H9 (cell line): ENCODE results near the gene APOB. TPM values are rescaled to one million over a fixed set of nuclear protein-coding genes. Genes with fewer than 3 reads are reported as not detected.

ENCODE experiments used
- DNase-seq: peaks from one replicate; pipeline ENCODE4 v3.0.0-alpha.2; 2017
- H2AFZ ChIP-seq: one replicate; pipeline ENCODE4 v1.6.1; 2013; ENCODE audit warnings: mild to moderate bottlenecking, low read length, control low read depth, moderate library complexity
- H2AK5ac ChIP-seq: 2 replicates; pipeline ENCODE4 v1.6.1; 2013; ENCODE audit warnings: low read length, control low read depth, mixed read lengths; ENCODE audit not compliant: insufficient read length
- H2BK120ac ChIP-seq: one replicate; pipeline ENCODE4 v1.6.1; 2013; ENCODE audit warnings: low read depth, mild to moderate bottlenecking, low read length, control low read depth, inconsistent platforms; ENCODE audit not compliant: poor library complexity, severe bottlenecking
- H2BK12ac ChIP-seq: 2 replicates; pipeline ENCODE4 v1.6.1; 2013; ENCODE audit warnings: low read length, control low read depth, mixed read lengths, low read depth; ENCODE audit not compliant: insufficient read length
- H2BK15ac ChIP-seq: 2 replicates; pipeline ENCODE4 v1.6.1; 2013; ENCODE audit warnings: low read depth, low read length, control low read depth
- H2BK20ac ChIP-seq: one replicate; pipeline ENCODE4 v1.6.1; 2013; ENCODE audit warnings: low read depth, mild to moderate bottlenecking, low read length, control low read depth, inconsistent platforms; ENCODE audit not compliant: poor library complexity, severe bottlenecking
- H2BK5ac ChIP-seq: 2 replicates; pipeline ENCODE4 v1.6.1; 2013; ENCODE audit warnings: low read length, control low read depth, mixed read lengths; ENCODE audit not compliant: insufficient read length
- H3K14ac ChIP-seq: 2 replicates; pipeline ENCODE4 v1.6.1; 2013; ENCODE audit warnings: low read length, control low read depth; ENCODE audit not compliant: insufficient read depth
- H3K18ac ChIP-seq: 2 replicates; pipeline ENCODE4 v1.6.1; 2013; ENCODE audit warnings: low read depth, mild to moderate bottlenecking, mixed read lengths, low read length, control low read depth; ENCODE audit not compliant: insufficient read length
- H3K23ac ChIP-seq: 2 replicates; pipeline ENCODE4 v1.6.1; 2013; ENCODE audit warnings: low read length, control low read depth, mixed read lengths, low read depth; ENCODE audit not compliant: insufficient read length
- H3K23me2 ChIP-seq: 2 replicates; pipeline ENCODE4 v1.6.1; 2013; ENCODE audit warnings: low read depth, mild to moderate bottlenecking, mixed read lengths, low read length, control low read depth; ENCODE audit not compliant: insufficient read length, poor library complexity, severe bottlenecking
- H3K27ac ChIP-seq: 2 replicates; pipeline ENCODE4 v1.5.1; 2013; ENCODE audit warnings: low read length, control low read depth, mixed read lengths, low read depth; ENCODE audit not compliant: insufficient read length
- H3K27me3 ChIP-seq: 2 replicates; pipeline ENCODE4 v1.6.1; 2013; ENCODE audit warnings: low read length, control low read depth, inconsistent platforms; ENCODE audit not compliant: insufficient read depth
- H3K4ac ChIP-seq: 2 replicates; pipeline ENCODE4 v1.6.1; 2013; ENCODE audit warnings: low read depth, mild to moderate bottlenecking, control low read depth, inconsistent platforms, low read length, moderate library complexity
- H3K4me1 ChIP-seq: 2 replicates; pipeline ENCODE4 v1.6.1; 2013; ENCODE audit warnings: low read length, control low read depth, inconsistent platforms; ENCODE audit not compliant: insufficient read depth
- H3K4me2 ChIP-seq: 2 replicates; pipeline ENCODE4 v1.6.1; 2013; ENCODE audit warnings: low read length, control low read depth, mixed read lengths; ENCODE audit not compliant: insufficient read length, insufficient read depth
- H3K56ac ChIP-seq: 2 replicates; pipeline ENCODE4 v1.6.1; 2013; ENCODE audit warnings: low read depth, mild to moderate bottlenecking, mixed read lengths, low read length, control low read depth; ENCODE audit not compliant: insufficient read length
- H3K79me1 ChIP-seq: 2 replicates; pipeline ENCODE4 v1.6.1; 2013; ENCODE audit warnings: low read depth, mild to moderate bottlenecking, moderate library complexity, low read length, control low read depth, inconsistent platforms; ENCODE audit not compliant: insufficient read depth, poor library complexity, severe bottlenecking
- H3K79me2 ChIP-seq: 2 replicates; pipeline ENCODE4 v1.6.1; 2013; ENCODE audit warnings: low read length, control low read depth, inconsistent platforms; ENCODE audit not compliant: insufficient read depth
- H3K9ac ChIP-seq: 2 replicates; pipeline ENCODE4 v1.6.1; 2013; ENCODE audit warnings: low read length, control low read depth, mixed read lengths; ENCODE audit not compliant: insufficient read length; ENCODE audit errors: extremely low read depth
- H3K9me3 ChIP-seq: one replicate; pipeline ENCODE4 v1.6.1; 2013; ENCODE audit warnings: low read depth, low read length, inconsistent platforms; ENCODE audit not compliant: control insufficient read depth
- H3T11ph ChIP-seq: one replicate; pipeline ENCODE4 v1.6.1; 2013; ENCODE audit warnings: mild to moderate bottlenecking, low read length, control low read depth, inconsistent platforms
- H4K20me1 ChIP-seq: one replicate; pipeline ENCODE4 v1.6.1; 2013; ENCODE audit not compliant: control insufficient read depth, insufficient read length, insufficient read depth
- H4K5ac ChIP-seq: 2 replicates; pipeline ENCODE4 v1.6.1; 2013; ENCODE audit warnings: low read depth, mild to moderate bottlenecking, mixed read lengths, low read length, control low read depth; ENCODE audit not compliant: insufficient read length
- H4K8ac ChIP-seq: replicated peaks from 2 replicates; pipeline ENCODE4 v1.6.1; 2013; ENCODE audit warnings: low read length, control low read depth, mixed read lengths, low read depth; ENCODE audit not compliant: insufficient read length
- H4K91ac ChIP-seq: 2 replicates; pipeline ENCODE4 v1.6.1; 2013; ENCODE audit warnings: low read depth, mild to moderate bottlenecking, moderate library complexity, mixed read lengths, low read length, control low read depth; ENCODE audit not compliant: insufficient read length
- H3K27ac Mint-ChIP-seq, 3 experiments: 2 replicates in 2 of 3; 3 replicates in 1 of 3; pipeline ENCODE4 v1.8.0; 2020 to 2021; ENCODE audit warnings: mixed read lengths in 3 of 3, mild to moderate bottlenecking in 1 of 3, moderate library complexity in 1 of 3
- H3K27me3 Mint-ChIP-seq: 2 replicates; pipeline ENCODE4 v1.8.0; 2021; ENCODE audit warnings: low read depth, mild to moderate bottlenecking, moderate library complexity, mixed read lengths
- H3K36me3 Mint-ChIP-seq, 3 experiments: 2 replicates in 2 of 3; 3 replicates in 1 of 3; pipeline ENCODE4 v1.8.0; 2020 to 2021; ENCODE audit warnings: low read depth in 3 of 3, mixed read lengths in 3 of 3; ENCODE audit not compliant: insufficient read depth in 1 of 3
- H3K4me1 Mint-ChIP-seq, 2 experiments: 2 replicates each; pipeline ENCODE4 v1.8.0; 2020; ENCODE audit warnings: mixed read lengths in 2 of 2
- H3K4me3 Mint-ChIP-seq, 2 experiments: 2 replicates in 1 of 2; 3 replicates in 1 of 2; pipeline ENCODE4 v1.8.0; 2020 to 2021; ENCODE audit warnings: mild to moderate bottlenecking in 2 of 2, mixed read lengths in 2 of 2, moderate library complexity in 1 of 2
- H3K9me3 Mint-ChIP-seq, 2 experiments: 2 replicates in 1 of 2; 3 replicates in 1 of 2; pipeline ENCODE4 v1.8.0; 2020; ENCODE audit warnings: mild to moderate bottlenecking in 2 of 2, mixed read lengths in 2 of 2, moderate library complexity in 1 of 2
- CTCF ChIP-seq: fragments of 200-600 bp; sonication (generic); conservative IDR thresholded peaks from 3 replicates; pipeline ENCODE4 v1.8.0; 2021; ENCODE audit warnings: antibody characterized with exemption, mild to moderate bottlenecking
- WGBS: extraction: QIAGEN DNeasy Blood & Tissue Kit; methylation state at CpG from one replicate; pipeline ENCODE4 v1.1.7; 2013; ENCODE audit warnings: missing lambda C conversion rate, low lambda C conversion rate, mixed read lengths; ENCODE audit not compliant: insufficient read length; ENCODE audit errors: extremely low coverage; 5-methylcytosine and 5-hydroxymethylcytosine counted together
- total RNA-seq: library from RNA; stranded (reverse); gene quantifications from 2 replicates; pipeline ENCODE4 v1.2.1, GENCODE V29; 2021

The APOB gene
- total RNA-seq, 1 experiment from 2014 or later = 0.26 TPM

GRCh38 chr2:20994130-20994529 is 49.7 kb downstream of the APOB start:
- WGBS = no CpG with 5 or more reads among the region's 5 CpGs
- H4K8ac ChIP-seq = no peak overlapping the region
- no peak overlapping the region for H3T11ph ChIP-seq
- H4K91ac ChIP-seq = no peak overlapping the region
- Mint-ChIP-seq H3K36me3 (no peaks in the 10 kb centered on the region), H3K27me3 (no peaks in the 10 kb centered on the region; the same call in none of the 2 replicates), H3K4me1 (peaks cover 0 to 4% of the 10 kb centered on the region in 2 experiments; a peak in 1 of 4 replicates), H3K9me3 (no peaks in the 10 kb centered on the region), H3K4me3 (no peak overlapping the region), H3K27ac (no peak overlapping the region)
- no peak for TF ChIP-seq CTCF
- DNase-seq = no peak
- H3K9ac ChIP-seq = no peak overlapping the region
- no peak overlapping the region for H2BK5ac ChIP-seq
- H3K4me2 ChIP-seq = no peak overlapping the region
- H2BK20ac ChIP-seq = no peak overlapping the region
- no peaks in the 10 kb centered on the region for H3K9me3 ChIP-seq
- no peak overlapping the region for H2AK5ac ChIP-seq
- no peak overlapping the region for H3K14ac ChIP-seq
- no peak overlapping the region for H2BK12ac ChIP-seq
- no peaks in the 10 kb centered on the region for H3K79me2 ChIP-seq
- H3K4ac ChIP-seq = no peak overlapping the region
- H4K20me1 ChIP-seq = no peaks in the 10 kb centered on the region
- H3K23ac ChIP-seq = no peak overlapping the region
- H3K79me1 ChIP-seq = no peaks in the 10 kb centered on the region
- H2AFZ ChIP-seq = no peak overlapping the region
- H2BK120ac ChIP-seq = no peak overlapping the region
- no peaks in the 10 kb centered on the region; the same call in 1 of the 2 replicates for H3K4me1 ChIP-seq
- no peak overlapping the region for H4K5ac ChIP-seq
- H3K56ac ChIP-seq = no peak overlapping the region
- no peaks in the 10 kb centered on the region for H3K23me2 ChIP-seq
- H2BK15ac ChIP-seq = no peak overlapping the region
- no peak overlapping the region for H3K27ac ChIP-seq
- no peaks in the 10 kb centered on the region for H3K27me3 ChIP-seq
- H3K18ac ChIP-seq = no peak overlapping the region
